HG03378 (cell line): ENCODE measurements around the gene DCBLD1.
"Not testable (repeated sequence)": the region's sequence is repeated elsewhere in the genome, so short reads cannot be mapped to it uniquely, and the experiment has no call there.

ENCODE experiments used
- ATAC-seq: cut with Tn5 transposase; IDR thresholded peaks from one replicate; pipeline ENCODE4 v1.9.1; 2021; ENCODE audit warnings: mild to moderate bottlenecking, moderate library complexity; ENCODE audit not compliant: unreplicated experiment

DCBLD1 gene

DNA sequence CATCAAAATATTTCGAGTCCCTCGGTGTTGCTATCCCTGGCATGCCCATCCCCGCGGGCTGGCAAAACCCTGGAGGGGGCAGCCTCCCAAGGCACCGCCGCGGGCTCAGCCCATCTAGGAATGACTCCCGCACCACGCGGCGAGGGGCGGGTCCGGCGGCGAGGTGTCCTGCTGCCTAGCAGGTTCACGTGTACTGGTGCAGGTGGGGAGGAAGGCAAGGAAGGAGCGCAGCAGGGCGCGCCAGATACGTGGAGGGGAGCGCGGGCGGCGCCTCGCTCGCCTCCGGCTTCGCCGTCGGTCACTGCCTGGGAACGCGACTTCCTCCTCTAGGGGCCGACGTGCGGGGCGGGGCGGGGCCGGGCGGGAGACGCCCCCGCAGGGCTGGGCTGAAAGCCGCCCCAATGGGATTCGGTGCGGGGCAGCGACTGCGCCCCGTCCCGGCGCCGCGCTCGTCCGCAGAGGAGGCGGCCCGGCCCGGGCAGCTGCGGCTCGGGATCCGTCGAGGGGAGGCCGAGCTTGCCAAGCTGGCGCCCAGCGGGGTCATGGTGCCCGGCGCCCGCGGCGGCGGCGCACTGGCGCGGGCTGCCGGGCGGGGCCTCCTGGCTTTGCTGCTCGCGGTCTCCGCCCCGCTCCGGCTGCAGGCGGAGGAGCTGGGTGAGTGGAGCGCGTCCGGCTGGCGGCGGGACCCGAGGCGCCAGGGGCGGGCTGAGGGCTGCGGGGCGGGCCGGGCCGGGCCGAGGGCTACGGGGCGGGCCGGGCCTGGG, at the start of gene DCBLD1:
TSS of gene DCBLD1 (plus strand) at position 435 of the 764 bp plus-strand sequence. CDS start at position 543, 108 bp downstream.
- peak; percentile 62 for ATAC-seq

DNA sequence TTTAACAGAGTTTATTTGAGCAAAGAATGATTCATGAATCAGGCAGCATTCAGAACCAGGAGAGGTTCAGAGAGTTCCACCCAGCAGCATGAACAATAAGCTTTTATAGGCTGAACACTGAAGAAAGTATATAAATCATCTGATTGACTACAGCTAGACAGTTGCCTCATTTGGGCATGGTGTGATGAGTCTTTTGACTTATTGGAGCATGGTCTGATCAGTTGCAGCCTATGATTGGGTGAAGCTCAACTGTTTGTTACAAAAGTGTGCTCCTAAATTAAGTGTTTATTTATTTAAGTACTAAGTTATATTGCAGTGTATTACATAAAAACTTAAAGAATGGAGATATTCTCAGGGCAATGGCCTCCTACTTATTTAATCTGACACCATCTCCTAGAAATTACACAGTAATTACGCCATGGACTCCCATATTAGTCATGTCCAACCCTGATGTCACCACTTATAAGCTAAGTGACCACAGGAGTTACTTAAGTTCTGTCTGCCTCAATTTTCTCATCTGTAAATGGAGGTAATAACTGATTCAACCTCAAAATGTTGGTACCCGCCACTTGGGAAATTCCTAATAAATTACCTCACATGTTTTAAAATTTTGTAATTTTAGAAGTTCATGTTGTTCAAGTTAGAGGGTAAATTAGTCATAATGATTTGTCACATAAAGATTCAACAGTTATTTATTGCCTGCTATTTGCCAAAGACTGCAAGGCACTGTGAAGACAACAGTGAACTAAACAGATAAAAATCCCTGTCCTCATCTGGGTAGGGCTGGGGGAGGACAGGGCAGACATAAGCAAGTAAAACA, 41.6 kb upstream of the DCBLD1 start:
- no peak for ATAC-seq

DNA sequence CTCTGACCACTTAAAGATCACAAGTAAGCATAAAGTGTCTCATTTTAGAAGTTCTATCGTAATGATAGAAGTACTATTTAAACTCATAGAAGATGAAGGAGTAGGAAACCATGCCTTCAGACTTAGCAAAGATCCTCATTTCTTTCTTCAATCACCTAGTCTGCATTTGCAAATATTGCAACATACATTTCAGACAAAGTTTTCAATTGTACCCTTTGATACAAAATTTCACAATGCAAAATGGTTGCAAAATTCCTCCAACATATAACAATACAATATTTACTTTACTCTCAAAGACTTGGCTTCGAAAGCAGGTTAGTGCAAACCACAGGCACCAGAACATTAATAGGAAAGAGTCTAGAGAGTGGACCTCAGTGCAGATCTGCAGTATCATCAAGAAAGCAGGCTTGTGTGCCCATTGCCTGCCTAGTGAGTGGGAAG, 40.6 kb upstream of the DCBLD1 start:
- no peak for ATAC-seq

GRCh38 chr6:117442313-117442712, 40.2 kb upstream of the DCBLD1 start:
- ATAC-seq, result not testable (repeated sequence)

DNA sequence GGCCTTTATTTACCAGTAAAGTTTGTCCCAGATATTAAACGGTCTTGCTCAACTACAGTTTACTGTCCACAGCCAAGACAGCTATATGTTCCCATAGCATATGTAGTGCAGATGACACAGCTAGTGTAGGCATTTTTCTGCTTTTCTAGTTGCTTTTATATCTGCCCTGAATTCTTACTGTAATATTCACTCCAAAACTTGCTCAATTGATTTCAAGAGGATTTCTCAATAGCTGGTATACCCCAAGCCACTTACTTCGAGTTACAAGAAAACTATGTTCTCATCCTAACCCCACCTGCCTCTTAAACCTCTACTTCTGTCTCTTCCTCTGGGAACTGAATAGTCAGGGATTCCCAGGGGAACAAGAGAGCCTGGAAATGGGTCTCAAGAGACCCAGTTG, 37.9 kb upstream of the DCBLD1 start:
- no peak for ATAC-seq

- no peak for ATAC-seq
Observed at GRCh38 chr6:117446861-117447260, 35.6 kb upstream of the DCBLD1 start.

DNA sequence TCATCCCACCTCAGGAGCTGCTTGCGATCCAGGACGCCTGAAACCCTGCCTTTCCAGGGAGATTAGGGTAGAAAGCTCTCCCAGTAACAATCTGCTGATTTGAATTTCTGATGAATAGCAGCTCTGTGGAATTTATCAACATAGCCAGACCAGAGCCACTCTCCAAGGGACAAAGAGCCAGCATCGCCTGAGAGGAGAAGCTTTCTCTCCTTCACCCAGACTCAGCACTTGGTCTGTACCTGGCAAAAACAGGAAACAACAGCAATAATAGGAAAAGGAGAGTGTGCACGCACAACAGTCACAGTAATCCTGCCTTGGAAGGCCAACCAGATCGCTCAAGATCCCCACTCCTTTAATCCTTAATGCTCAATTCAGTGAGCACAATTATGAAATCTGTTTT, 34.5 kb upstream of the DCBLD1 start:
- ATAC-seq, result no peak

GRCh38 chr6:117448732-117449485, 33.6 kb upstream of the DCBLD1 start:
- no peak for ATAC-seq

DNA sequence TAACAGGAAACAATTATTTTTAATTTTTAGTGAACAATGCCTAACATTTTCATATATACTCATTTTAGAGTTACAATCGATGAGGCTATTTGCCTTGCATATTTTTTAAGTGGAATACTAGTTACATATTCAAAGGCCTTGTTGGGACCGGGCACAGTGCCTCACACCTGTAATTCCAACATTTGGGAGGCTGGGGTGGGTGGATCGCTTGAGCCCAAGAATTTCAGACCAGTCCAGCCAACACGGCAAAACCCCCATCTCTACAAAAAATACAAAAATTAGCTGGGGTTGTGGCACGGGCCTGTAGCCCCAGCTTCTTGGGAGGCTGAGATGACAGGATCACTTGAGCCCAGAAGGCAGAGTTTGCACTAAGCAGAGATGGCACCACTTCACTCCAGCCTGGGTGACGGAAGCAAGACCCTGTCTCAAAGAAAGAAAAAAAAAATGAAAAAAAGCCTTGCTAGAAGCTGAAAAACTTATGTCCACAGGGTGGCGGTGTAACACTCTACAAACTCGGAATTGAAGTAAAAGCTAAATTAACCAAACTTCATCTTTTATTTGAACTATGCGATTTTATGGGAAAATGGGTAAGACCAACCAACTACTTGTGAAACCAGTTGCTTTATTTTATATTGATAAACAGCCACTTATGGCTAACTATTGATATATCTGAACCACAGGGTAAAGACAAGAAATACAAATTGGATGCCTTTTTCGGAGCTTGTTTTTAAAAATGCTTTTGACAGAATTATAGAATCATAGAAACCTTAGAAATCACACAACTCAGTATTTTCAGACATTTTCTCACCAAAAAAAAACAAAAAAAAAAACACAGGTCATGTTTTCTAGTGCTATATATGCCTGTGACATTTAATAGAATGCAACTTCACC, 32.7 kb upstream of the DCBLD1 start:
- peak; percentile 62 for ATAC-seq

- no peak for ATAC-seq
Observed at GRCh38 chr6:117451671-117452070, 30.8 kb upstream of the DCBLD1 start.

GRCh38 chr6:117456250-117456649, 26.2 kb upstream of the DCBLD1 start:
- ATAC-seq, result no peak

DNA sequence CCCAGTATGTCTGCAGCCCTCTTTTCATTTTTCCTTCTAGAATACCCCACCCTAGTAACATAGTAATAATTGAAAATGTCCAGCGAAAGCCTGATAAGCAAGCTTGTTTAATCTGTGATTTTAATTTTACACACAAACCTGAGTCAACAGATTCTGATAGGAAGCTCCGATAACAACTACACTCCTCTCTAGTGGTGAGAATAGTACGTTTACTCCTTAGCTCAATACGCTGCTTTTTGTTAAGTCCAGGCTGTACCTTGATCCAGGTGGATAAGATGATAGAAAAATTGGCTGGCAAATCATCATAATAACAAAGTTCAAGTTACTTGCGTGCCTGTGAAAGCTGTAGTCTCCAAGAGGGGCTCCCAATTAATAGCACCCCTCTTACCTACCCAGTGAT, 25.5 kb upstream of the DCBLD1 start:
- no peak for ATAC-seq

- no peak for ATAC-seq
Observed at GRCh38 chr6:117459204-117459944, 23.1 kb upstream of the DCBLD1 start.

- no peak for ATAC-seq
Observed at GRCh38 chr6:117463762-117464665, 18.5 kb upstream of the DCBLD1 start.

GRCh38 chr6:117464700-117465099, 17.8 kb upstream of the DCBLD1 start:
- no peak for ATAC-seq

GRCh38 chr6:117465691-117466090, 16.8 kb upstream of the DCBLD1 start:
- no peak for ATAC-seq

DNA sequence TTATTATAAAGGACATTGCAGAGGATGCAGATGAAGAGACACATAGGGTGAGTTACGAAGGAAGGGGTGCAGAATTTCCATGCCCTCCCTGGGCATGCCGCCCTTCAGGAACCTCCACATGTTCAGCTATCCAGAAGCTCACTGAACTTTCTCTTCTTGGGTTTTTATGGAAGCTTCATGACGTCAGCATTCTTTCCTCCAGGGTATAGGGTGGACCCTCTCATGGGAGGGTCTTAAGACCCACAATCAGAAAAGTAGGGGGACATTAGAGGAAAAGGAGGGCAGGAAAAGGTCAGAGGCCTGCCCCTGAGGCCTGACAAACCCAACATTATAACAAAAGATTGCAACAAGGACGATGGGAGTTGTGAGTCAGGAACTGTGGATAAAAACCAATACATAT, 14.6 kb upstream of the DCBLD1 start:
- no peak for ATAC-seq

DNA sequence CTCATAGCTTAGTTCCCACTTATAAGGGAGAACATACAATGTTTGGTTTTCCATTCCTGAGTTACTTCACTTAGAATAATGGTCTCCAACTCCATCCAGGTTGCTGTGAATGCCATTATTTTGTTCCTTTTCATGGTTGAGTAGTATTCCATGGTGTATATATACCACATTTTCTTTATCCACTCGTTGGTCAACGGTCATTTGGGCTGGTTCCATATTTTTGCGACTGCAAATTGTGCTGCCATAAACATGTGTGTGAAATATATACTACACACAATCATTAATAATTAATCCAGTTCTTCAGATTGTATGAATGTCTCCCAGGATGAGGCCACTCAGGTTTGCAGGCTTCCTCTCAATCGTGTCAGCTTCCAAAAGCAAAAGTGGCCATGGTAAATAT, 13.9 kb upstream of the DCBLD1 start:
- ATAC-seq, result not testable (repeated sequence)

- no peak for ATAC-seq
Observed at GRCh38 chr6:117469356-117469755, 13.1 kb upstream of the DCBLD1 start.
